Small intestine (tissue), 7 donors: ENCODE measurements around the gene PARK7. TPM values are rescaled to one million over a fixed set of nuclear protein-coding genes. Genes with fewer than 3 reads are reported as not detected.
"Not testable (repeated sequence)": the region's sequence is repeated elsewhere in the genome, so short reads cannot be mapped to it uniquely, and the experiment has no call there.

Source experiments
- DNase-seq, 2 donors: peaks; one replicate each; pipeline versions ENCODE4 v3.0.0 to v3.0.0-alpha.2; 2013
- FAIRE-seq: peaks from 2 replicates; lab custom pipeline; 2012; peaks lifted over from hg19 to GRCh38; lab: Jason Lieb, UNC
- H3K27ac ChIP-seq, 3 donors: one replicate each; pipeline ENCODE4 v1.5.1; 2013; ENCODE audit warnings: low read length in 2 of 3, mild to moderate bottlenecking in 2 of 3, control low read depth in 1 of 3, inconsistent platforms in 1 of 3, low read depth in 1 of 3, moderate library complexity in 1 of 3
- H3K27me3 ChIP-seq, 3 donors: one replicate each; pipeline ENCODE4 v1.6.1; 2013; ENCODE audit warnings: low read length in 3 of 3, inconsistent platforms in 1 of 3; ENCODE audit not compliant: control insufficient read depth in 3 of 3, insufficient read depth in 3 of 3
- H3K36me3 ChIP-seq, 3 donors: one replicate each; pipeline ENCODE4 v1.6.1; 2013; ENCODE audit warnings: low read length in 3 of 3, inconsistent platforms in 1 of 3, low read depth in 1 of 3, mild to moderate bottlenecking in 1 of 3, moderate library complexity in 1 of 3; ENCODE audit not compliant: control insufficient read depth in 3 of 3, insufficient read depth in 2 of 3
- H3K4me1 ChIP-seq, 3 donors: one replicate each; pipeline ENCODE4 v1.6.1; 2013; ENCODE audit warnings: low read length in 2 of 3, inconsistent platforms in 1 of 3, low read depth in 1 of 3, mild to moderate bottlenecking in 1 of 3, moderate library complexity in 1 of 3; ENCODE audit not compliant: control insufficient read depth in 3 of 3, insufficient read depth in 2 of 3
- H3K4me3 ChIP-seq, 3 donors: one replicate each; pipeline ENCODE4 v1.5.1; 2013; ENCODE audit warnings: low read length in 3 of 3, control low read depth in 1 of 3, inconsistent platforms in 1 of 3, low read depth in 1 of 3, mild to moderate bottlenecking in 1 of 3, moderate library complexity in 1 of 3
- H3K9me3 ChIP-seq, 2 donors: one replicate each; pipeline ENCODE4 v1.6.1; 2013; ENCODE audit warnings: low read depth in 1 of 2, low read length in 1 of 2; ENCODE audit not compliant: control insufficient read depth in 2 of 2, insufficient read depth in 1 of 2
- WGBS, 3 donors: extraction: QIAGEN DNeasy Blood & Tissue Kit; methylation state at CpG; one replicate each; pipeline ENCODE4 v1.1.7; 2013; 5-methylcytosine and 5-hydroxymethylcytosine counted together
- polyA plus RNA-seq, 4 donors: library from polyadenylated mRNA; stranded (reverse) in 3 of 4; unstranded in 1 of 4; fragments of 200-250 nt in 3 of 4; fragments of 120-200 nt in 1 of 4; gene quantifications; one replicate each; pipeline versions ENCODE4 v1.2.1 to v1.2.3, GENCODE V29; 2013
- donor health status: healthy with polysubstance abuse.
- donor health status: control.
- donor health status: control.
- donor health status: Bipolar disorder and iron deficiency.
- donor health status: healthy.

PARK7 gene
- polyA plus RNA-seq, 4 donors, result 199 to 297 (median 222) TPM

GRCh38 chr1:7952791-7953190 is 8.7 kb upstream of the PARK7 start:
- H3K36me3 ChIP-seq, FAIRE-seq, H3K4me3 ChIP-seq, H3K27me3 ChIP-seq, H3K4me1 ChIP-seq, DNase-seq, H3K27ac ChIP-seq, H3K9me3 ChIP-seq: not testable (repeated sequence)
- WGBS, 3 donors, result 93 to 100% (median 94%) methylated on average over 3 to 30 of the region's 30 CpGs

- peaks cover 0 to under 1% (median 0%) of the 10 kb centered on the region in 3 donors for H3K27me3 ChIP-seq
- FAIRE-seq (no peak), DNase-seq (peak; percentile 89 to 95)
- WGBS, 3 donors, result 1 to 4% (median 3%) methylated on average over 62 to 65 of the region's 65 CpGs
- H3K9me3 ChIP-seq, result no peaks in the 10 kb centered on the region
- H3K4me3 ChIP-seq, result peak overlapping the region; percentile 54 to 84 (median 69)
- H3K27ac ChIP-seq, result peak overlapping the region; percentile 77 to 95 (median 80)
- peaks cover 0 to 3% (median 0%) of the 10 kb centered on the region in 3 donors for H3K4me1 ChIP-seq
- H3K36me3 ChIP-seq, result no peaks in the 10 kb centered on the region
These were observed 7.5 kb upstream of the PARK7 start for GRCh38 chr1:7953850-7954609.

GRCh38 chr1:7954683-7955082 is 6.8 kb upstream of the PARK7 start:
- DNase-seq (no peak), FAIRE-seq (no peak)
- WGBS, 3 donors, result 57 to 69% (median 58%) methylated on average over 7 of the region's 7 CpGs
- Histone ChIP-seq H3K9me3 (no peaks in the 10 kb centered on the region), H3K27me3 (no peaks in the 10 kb centered on the region), H3K4me3 (peak overlapping the region; percentile 54 to 84 (median 69)), H3K36me3 (no peaks in the 10 kb centered on the region), H3K4me1 (peaks cover 0 to 3% (median 0%) of the 10 kb centered on the region in 3 donors), H3K27ac (peak overlapping the region; percentile 77 to 95 (median 80))

- peaks cover 0 to 5% (median 3%) of the 10 kb centered on the region in 3 donors for H3K4me1 ChIP-seq
- DNase-seq (no peak), FAIRE-seq (no peak)
- no peaks in the 10 kb centered on the region for H3K9me3 ChIP-seq
- no peak overlapping the region for H3K4me3 ChIP-seq
- H3K27ac ChIP-seq, result no peak overlapping the region
- WGBS, 3 donors, result 81 to 92% (median 85%) methylated on average over 10 of the region's 10 CpGs
- H3K27me3 ChIP-seq, result no peaks in the 10 kb centered on the region
- H3K36me3 ChIP-seq, result no peaks in the 10 kb centered on the region
These were observed 5.1 kb upstream of the PARK7 start for GRCh38 chr1:7956218-7957032.

- peaks cover 0 to 5% (median 0%) of the 10 kb centered on the region in 3 donors for H3K4me1 ChIP-seq
- WGBS, 3 donors, result 86 to 95% (median 95%) methylated on average over 2 of the region's 2 CpGs
- no peaks in the 10 kb centered on the region for H3K27me3 ChIP-seq
- no peaks in the 10 kb centered on the region for H3K9me3 ChIP-seq
- no peak overlapping the region for H3K4me3 ChIP-seq
- FAIRE-seq (no peak), DNase-seq (no peak)
- peak overlapping the region in 1 of 3 donors; percentile 66 for H3K27ac ChIP-seq
- H3K36me3 ChIP-seq, result peaks cover 2 to 21% (median 7%) of the 10 kb centered on the region in 3 donors
These were observed 1.3 kb upstream of the PARK7 start for GRCh38 chr1:7960165-7960564.

- Histone ChIP-seq H3K4me3 (peak overlapping the region; percentile 69 to 93 (median 78)), H3K27ac (peak overlapping the region; percentile 75 to 98 (median 91)), H3K36me3 (peaks cover 2 to 27% (median 9%) of the 10 kb centered on the region in 3 donors), H3K4me1 (peaks cover 0 to 5% (median 0%) of the 10 kb centered on the region in 3 donors), H3K9me3 (no peaks in the 10 kb centered on the region), H3K27me3 (no peaks in the 10 kb centered on the region)
- 0 to 1% (median 0%) methylated on average over 3 of the region's 3 CpGs for whole genome bisulfite sequencing, 3 donors
- no peak for DNase-seq
- no peak for FAIRE-seq
These were observed 670 bp upstream of the PARK7 start for GRCh38 chr1:7960867-7961215.

- peak overlapping the region; percentile 68 to 98 (median 82) for H3K27ac ChIP-seq
- H3K27me3 ChIP-seq, result no peaks in the 10 kb centered on the region
- H3K36me3 ChIP-seq, result peaks cover 2 to 35% (median 12%) of the 10 kb centered on the region in 3 donors
- no peak for DNase-seq
- 1 to 2% (median 1%) methylated on average over 10 of the region's 10 CpGs for WGBS, 3 donors
- FAIRE-seq, result no peak
- H3K4me3 ChIP-seq, result peak overlapping the region; percentile 81 to 93 (median 84)
- H3K9me3 ChIP-seq, result no peaks in the 10 kb centered on the region
- peaks cover 0 to 5% (median 0%) of the 10 kb centered on the region in 3 donors for H3K4me1 ChIP-seq
These were observed 464 bp downstream of the PARK7 start for GRCh38 chr1:7962014-7962335.

- H3K36me3 ChIP-seq, result peaks cover 2 to 39% (median 14%) of the 10 kb centered on the region in 3 donors
- DNase-seq (no peak), FAIRE-seq (no peak)
- no peaks in the 10 kb centered on the region for H3K27me3 ChIP-seq
- 82 to 85% (median 84%) methylated on average over 11 of the region's 11 CpGs for WGBS, 3 donors
- H3K9me3 ChIP-seq, result no peaks in the 10 kb centered on the region
- no peak overlapping the region for H3K27ac ChIP-seq
- no peak overlapping the region for H3K4me3 ChIP-seq
- H3K4me1 ChIP-seq, result peaks cover 0 to 5% (median 0%) of the 10 kb centered on the region in 3 donors
These were observed 1.3 kb downstream of the PARK7 start for GRCh38 chr1:7962636-7963377.
